ENCODE results near the gene PSD. TPM values are rescaled to one million over a fixed set of nuclear protein-coding genes. Genes with fewer than 3 reads are reported as not detected.

The PSD gene
- total and polyA plus RNA-seq, 10 of the 15 experiments (the other 5 are each of a cell fraction or from before 2014, with no cell fraction given) = 0.11 to 2.0 (median 0.49) TPM; not detected in 2

DNA sequence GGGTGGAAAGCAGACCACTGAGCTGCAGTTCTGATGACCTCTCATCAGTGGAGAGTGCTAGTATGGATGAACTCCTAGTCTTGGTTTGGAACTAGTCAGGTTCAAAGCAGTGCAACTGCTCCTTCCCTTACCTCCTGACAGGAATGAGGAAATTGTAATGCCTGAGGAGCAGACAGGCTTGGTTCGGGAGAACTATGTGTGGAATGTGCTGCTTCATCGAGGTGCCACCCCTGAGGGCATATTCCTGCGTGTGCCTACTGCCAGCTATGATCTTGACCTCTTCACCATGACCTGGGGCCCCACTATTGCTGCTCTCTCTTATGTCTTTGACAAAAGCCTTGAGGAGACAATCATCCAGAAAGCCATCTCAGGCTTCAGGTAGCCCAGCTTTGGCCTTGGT, 50.5 kb downstream of the PSD start (continued):
- TF ChIP-seq NFIC (IDR thresholded peaks at IDR 0.05; ENCODE audit: low read depth, low read length) (no peak), CEBPB (IDR thresholded peaks at IDR 0.05; ENCODE audit: borderline replicate concordance in 1 of 2, low read depth in 2 of 2, low read length in 2 of 2) (no peak), MYB (IDR thresholded peaks at IDR 0.05; ENCODE audit: borderline replicate concordance, low read depth, low read length) (no peak), ZNF622 (IDR thresholded peaks at IDR 0.05) (no peak), GATAD2B (conservative IDR thresholded peaks at IDR 0.05; ENCODE audit: low read depth) (no peak), CBFB (IDR thresholded peaks at IDR 0.05; ENCODE audit: low read depth) (no peak)
- TF ChIP-seq, protein P1, sequence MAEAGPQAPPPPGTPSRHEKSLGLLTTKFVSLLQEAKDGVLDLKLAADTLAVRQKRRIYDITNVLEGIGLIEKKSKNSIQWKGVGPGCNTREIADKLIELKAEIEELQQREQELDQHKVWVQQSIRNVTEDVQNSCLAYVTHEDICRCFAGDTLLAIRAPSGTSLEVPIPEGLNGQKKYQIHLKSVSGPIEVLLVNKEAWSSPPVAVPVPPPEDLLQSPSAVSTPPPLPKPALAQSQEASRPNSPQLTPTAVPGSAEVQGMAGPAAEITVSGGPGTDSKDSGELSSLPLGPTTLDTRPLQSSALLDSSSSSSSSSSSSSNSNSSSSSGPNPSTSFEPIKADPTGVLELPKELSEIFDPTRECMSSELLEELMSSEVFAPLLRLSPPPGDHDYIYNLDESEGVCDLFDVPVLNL (IDR thresholded peaks at IDR 0.05; ENCODE audit: low read depth, low read length) = no peak
- TF ChIP-seq, protein P2, sequence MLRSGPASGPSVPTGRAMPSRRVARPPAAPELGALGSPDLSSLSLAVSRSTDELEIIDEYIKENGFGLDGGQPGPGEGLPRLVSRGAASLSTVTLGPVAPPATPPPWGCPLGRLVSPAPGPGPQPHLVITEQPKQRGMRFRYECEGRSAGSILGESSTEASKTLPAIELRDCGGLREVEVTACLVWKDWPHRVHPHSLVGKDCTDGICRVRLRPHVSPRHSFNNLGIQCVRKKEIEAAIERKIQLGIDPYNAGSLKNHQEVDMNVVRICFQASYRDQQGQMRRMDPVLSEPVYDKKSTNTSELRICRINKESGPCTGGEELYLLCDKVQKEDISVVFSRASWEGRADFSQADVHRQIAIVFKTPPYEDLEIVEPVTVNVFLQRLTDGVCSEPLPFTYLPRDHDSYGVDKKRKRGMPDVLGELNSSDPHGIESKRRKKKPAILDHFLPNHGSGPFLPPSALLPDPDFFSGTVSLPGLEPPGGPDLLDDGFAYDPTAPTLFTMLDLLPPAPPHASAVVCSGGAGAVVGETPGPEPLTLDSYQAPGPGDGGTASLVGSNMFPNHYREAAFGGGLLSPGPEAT (IDR thresholded peaks at IDR 0.05; ENCODE audit: low read depth) = no peak

DNA sequence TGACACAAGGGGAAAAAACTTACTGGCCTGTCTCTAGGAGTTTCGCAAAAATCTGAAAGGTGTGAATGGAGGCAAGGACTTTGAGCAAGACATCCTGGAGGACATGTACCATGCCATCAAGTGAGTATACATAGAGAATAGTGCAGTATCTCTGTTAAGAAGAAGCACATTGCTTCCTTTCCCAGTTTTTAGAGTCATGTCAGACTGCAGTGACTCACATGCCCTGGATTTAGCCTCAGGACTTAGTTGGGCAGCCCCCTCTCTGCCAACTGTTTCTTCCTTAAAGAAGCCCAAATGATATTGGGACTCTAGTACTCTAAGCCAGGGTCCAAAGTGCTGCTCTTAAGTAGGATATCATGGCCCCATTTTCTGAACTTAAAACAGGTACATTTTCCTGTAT, 51.1 kb downstream of the PSD start:
- H3K27ac ChIP-seq (ENCODE audit: control insufficient read depth, insufficient read depth) = no peak overlapping the region
- H3K36me3 ChIP-seq (ENCODE audit: control insufficient read depth in 2 of 2, insufficient read depth in 2 of 2, low read length in 1 of 2) = peaks cover 39 to 54% of the 10 kb centered on the region in 2 experiments

More for the DNA sequence above, 51.1 kb downstream of the PSD start:
- Histone ChIP-seq H3K9me3 (replicated peaks; ENCODE audit: control insufficient read depth, insufficient read depth, low read length) (no peaks in the 10 kb centered on the region; the same call in 2 of the 3 replicates), H3K4me3 (no peak overlapping the region), H3K9ac (ENCODE audit: control insufficient read depth, insufficient read depth, low read length) (no peak overlapping the region), H4K20me1 (ENCODE audit: control insufficient read depth, insufficient read depth) (no peaks in the 10 kb centered on the region; the same call in 1 of the 2 replicates), H3K4me1 (ENCODE audit: control insufficient read depth, insufficient read depth, low read length) (no peaks in the 10 kb centered on the region), H3K79me2 (ENCODE audit: control insufficient read depth, insufficient read depth, low read length) (no peaks in the 10 kb centered on the region), H3K4me2 (ENCODE audit: control insufficient read depth, insufficient read depth) (no peak overlapping the region), H3K27me3 (replicated peaks in 1 of 2; ENCODE audit: control insufficient read depth in 2 of 2, insufficient read depth in 2 of 2, low read length in 1 of 2) (no peaks in the 10 kb centered on the region), H2AFZ (ENCODE audit: control insufficient read depth, low read depth, low read length) (no peak overlapping the region)
- no peak for ATAC-seq
- RAD21 ChIA-PET (ENCODE audit: unreplicated experiment) = no interaction called here
- CTCF ChIA-PET = no interaction called here
- intact Hi-C loops (cut with micrococcal nuclease; ENCODE audit: unreplicated experiment) = no loop called here
- FAIRE-seq = no peak
- POLR2A ChIA-PET = no interaction called here
- in situ Hi-C loops (cut with MboI) = no loop called here
- no peak for DNase-seq (ENCODE audit: low read depth, low spot score)
- SMC1A ChIA-PET (ENCODE audit: uncharacterized antibody, unreplicated experiment) = no interaction called here
- TF ChIP-seq HDAC6 (IDR thresholded peaks at IDR 0.05; ENCODE audit: unreplicated experiment) (no peak), DPF2 (IDR thresholded peaks at IDR 0.05) (no peak), EP300 (IDR thresholded peaks at IDR 0.05; ENCODE audit: borderline replicate concordance in 1 of 2, control insufficient read depth in 1 of 2, low read depth in 2 of 2, low read length in 2 of 2) (no peak), KDM1A (IDR thresholded peaks at IDR 0.05; ENCODE audit: borderline replicate concordance) (no peak)
- 95% methylated on average over 1 of the region's 1 CpG for WGBS (ENCODE audit: insufficient coverage, insufficient replicate concordance, low lambda C conversion rate, missing lambda C conversion rate)
- BruUV-seq (replicated peaks) = no TSS peak

All from GM12878 (cell line).